Measurements from ENCODE around the gene ZNF282. TPM values are rescaled to one million over a fixed set of nuclear protein-coding genes. Genes with fewer than 3 reads are reported as not detected.
"Not testable (repeated sequence)": the region's sequence is repeated elsewhere in the genome, so short reads cannot be mapped to it uniquely, and the experiment has no call there.

Gene ZNF282
- total RNA-seq, 1 donor from 2014 or later, result 40.0 TPM

GRCh38 chr7:149245244-149245643 lies 49.9 kb downstream of the ZNF282 start:
- Mint-ChIP-seq H3K36me3 (ENCODE audit: low read depth, unreplicated experiment) (peaks cover 11% of the 10 kb centered on the region), H3K4me1 (ENCODE audit: unreplicated experiment) (peaks cover 7% of the 10 kb centered on the region), H3K9me3 (ENCODE audit: unreplicated experiment) (no peaks in the 10 kb centered on the region), H3K27me3 (ENCODE audit: unreplicated experiment) (no peaks in the 10 kb centered on the region), H3K27ac (ENCODE audit: unreplicated experiment) (no peak overlapping the region), H3K4me3 (ENCODE audit: unreplicated experiment) (no peak overlapping the region)
- no peak for DNase-seq (ENCODE audit: low spot score)
- no peak for TF ChIP-seq CTCF (IDR thresholded peaks at IDR 0.05; ENCODE audit: unreplicated experiment)

DNA sequence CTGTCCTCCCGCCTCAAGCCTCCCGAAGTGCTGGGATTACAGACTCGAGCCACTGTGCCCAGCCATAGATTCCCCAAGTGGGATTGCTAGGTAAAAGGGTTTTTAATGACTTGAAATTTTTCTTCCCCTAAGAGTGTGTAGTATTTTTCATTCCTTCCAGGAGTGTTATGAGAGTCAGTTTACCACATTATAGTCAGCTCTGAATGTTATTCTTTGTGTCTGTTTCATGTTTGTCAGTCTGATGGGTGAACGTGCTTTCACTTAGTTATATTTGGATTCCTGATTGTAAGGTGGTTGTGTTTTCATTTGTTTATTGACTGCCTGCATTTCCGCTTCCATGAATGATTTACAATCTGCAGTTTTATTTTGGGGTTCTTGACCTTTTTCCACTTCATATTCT lies 50.4 kb downstream of the ZNF282 start:
- Mint-ChIP-seq H3K27ac (ENCODE audit: unreplicated experiment) (no peak overlapping the region), H3K27me3 (ENCODE audit: unreplicated experiment) (no peaks in the 10 kb centered on the region), H3K4me3 (ENCODE audit: unreplicated experiment) (no peak overlapping the region), H3K4me1 (ENCODE audit: unreplicated experiment) (peaks cover 4% of the 10 kb centered on the region), H3K9me3 (ENCODE audit: unreplicated experiment) (no peaks in the 10 kb centered on the region), H3K36me3 (ENCODE audit: low read depth, unreplicated experiment) (peaks cover 8% of the 10 kb centered on the region)
- no peak for DNase-seq (ENCODE audit: low spot score)
- no peak for TF ChIP-seq CTCF (IDR thresholded peaks at IDR 0.05; ENCODE audit: unreplicated experiment)

DNA sequence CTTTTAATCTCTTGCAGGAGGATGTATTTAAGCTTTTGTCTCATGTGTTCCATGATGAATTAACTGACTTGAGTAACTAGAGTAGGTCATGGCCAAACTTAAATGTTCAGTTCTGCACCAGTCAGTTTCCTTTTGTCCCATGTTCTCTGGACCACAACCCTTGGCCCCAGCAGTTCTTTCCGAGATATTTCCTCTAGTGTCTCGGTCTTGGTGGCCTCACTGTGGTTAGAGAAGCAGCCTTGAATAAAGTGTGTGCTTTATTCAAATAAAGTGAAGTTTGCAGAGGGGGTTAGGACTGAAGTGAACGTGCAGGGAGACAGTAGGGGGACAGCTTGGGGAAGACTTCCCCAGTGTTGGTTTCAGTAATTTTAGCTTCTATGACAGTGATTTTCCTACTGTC lies 53.4 kb downstream of the ZNF282 start:
- Mint-ChIP-seq H3K4me1 (ENCODE audit: unreplicated experiment) (peaks cover 4% of the 10 kb centered on the region), H3K27me3 (ENCODE audit: unreplicated experiment) (no peaks in the 10 kb centered on the region), H3K9me3 (ENCODE audit: unreplicated experiment) (no peaks in the 10 kb centered on the region), H3K27ac (ENCODE audit: unreplicated experiment) (no peak overlapping the region), H3K4me3 (ENCODE audit: unreplicated experiment) (no peak overlapping the region), H3K36me3 (ENCODE audit: low read depth, unreplicated experiment) (peaks cover 9% of the 10 kb centered on the region)
- TF ChIP-seq CTCF (IDR thresholded peaks at IDR 0.05; ENCODE audit: unreplicated experiment), result no peak
- no peak for DNase-seq (ENCODE audit: low spot score)

- H3K9me3 Mint-ChIP-seq (ENCODE audit: unreplicated experiment), result not testable (repeated sequence)
- H3K36me3 Mint-ChIP-seq (ENCODE audit: low read depth, unreplicated experiment), result peaks cover 13% of the 10 kb centered on the region
These were observed 54.8 kb downstream of the ZNF282 start for GRCh38 chr7:149250151-149250550.

DNA sequence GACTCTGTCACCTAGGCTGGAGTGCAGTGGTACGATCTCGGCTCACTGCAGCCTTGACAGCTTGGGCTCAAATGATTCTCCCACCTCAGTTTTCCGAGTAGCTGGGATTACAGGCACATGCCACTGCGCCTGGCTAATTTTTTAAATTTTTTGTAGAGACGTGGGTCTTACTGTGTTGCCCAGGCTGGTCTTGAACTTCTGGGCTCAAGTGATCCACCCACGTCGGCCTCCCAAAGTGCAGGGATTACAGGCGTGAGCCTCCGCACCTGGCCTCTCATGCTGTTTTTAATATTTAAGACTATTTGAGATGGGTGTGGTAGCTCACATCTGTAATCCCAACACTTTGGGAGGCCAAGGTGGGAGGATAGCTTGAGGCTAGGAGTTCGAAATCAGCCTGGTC lies 56.2 kb downstream of the ZNF282 start:
- not testable (repeated sequence) for H3K27me3 Mint-ChIP-seq (ENCODE audit: unreplicated experiment); H3K27ac Mint-ChIP-seq (ENCODE audit: unreplicated experiment); DNase-seq (ENCODE audit: low spot score); H3K4me1 Mint-ChIP-seq (ENCODE audit: unreplicated experiment); H3K9me3 Mint-ChIP-seq (ENCODE audit: unreplicated experiment); H3K4me3 Mint-ChIP-seq (ENCODE audit: unreplicated experiment)
- peaks cover 19% of the 10 kb centered on the region for H3K36me3 Mint-ChIP-seq (ENCODE audit: low read depth, unreplicated experiment)

More at GRCh38 chr7:149250151-149250550, 54.8 kb downstream of the ZNF282 start:
- DNase-seq (ENCODE audit: low spot score); H3K4me3 Mint-ChIP-seq (ENCODE audit: unreplicated experiment); H3K27ac Mint-ChIP-seq (ENCODE audit: unreplicated experiment); H3K4me1 Mint-ChIP-seq (ENCODE audit: unreplicated experiment); H3K27me3 Mint-ChIP-seq (ENCODE audit: unreplicated experiment): not testable (repeated sequence)

DNA sequence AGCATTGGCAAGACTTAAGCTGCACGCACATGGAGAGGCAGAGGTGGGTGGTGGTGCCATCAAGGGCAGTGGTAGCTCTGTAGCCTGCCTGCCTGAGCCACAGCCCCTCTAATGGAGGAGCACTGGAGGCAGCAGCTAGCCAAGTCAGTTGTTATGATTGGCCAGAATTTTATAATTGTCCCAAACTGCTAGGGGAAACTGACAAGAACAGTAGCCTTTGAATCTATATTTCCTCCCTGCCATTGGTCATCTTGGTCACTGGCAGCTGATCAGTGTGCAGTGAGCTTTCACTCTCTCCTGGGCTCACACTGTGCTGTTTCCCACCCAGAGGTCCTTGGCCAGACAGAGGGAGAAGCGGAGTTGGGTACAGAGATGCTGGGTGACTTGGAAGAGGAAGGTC lies 57.0 kb downstream of the ZNF282 start:
- H3K27me3 Mint-ChIP-seq (ENCODE audit: unreplicated experiment), result peaks cover 3% of the 10 kb centered on the region
- no peak overlapping the region for H3K4me3 Mint-ChIP-seq (ENCODE audit: unreplicated experiment)
- H3K36me3 Mint-ChIP-seq (ENCODE audit: low read depth, unreplicated experiment), result peaks cover 19% of the 10 kb centered on the region
- no peak overlapping the region for H3K27ac Mint-ChIP-seq (ENCODE audit: unreplicated experiment)
- no peaks in the 10 kb centered on the region for H3K4me1 Mint-ChIP-seq (ENCODE audit: unreplicated experiment)
- DNase-seq (ENCODE audit: low spot score), result no peak
- H3K9me3 Mint-ChIP-seq (ENCODE audit: unreplicated experiment), result no peaks in the 10 kb centered on the region
- no peak for TF ChIP-seq CTCF (IDR thresholded peaks at IDR 0.05; ENCODE audit: unreplicated experiment)

Data from endothelial cell (in vitro differentiated cells).